ENCODE measurements around the gene UQCRHL. TPM values are rescaled to one million over a fixed set of nuclear protein-coding genes. Genes with fewer than 3 reads are reported as not detected.

The UQCRHL gene
- total and polyA plus RNA-seq, 2 of the 8 experiments (the other 6 are each of a cell fraction or from before 2014, with no cell fraction given): 3.7 to 3.9 TPM

- TF ChIP-seq ATF3 (IDR thresholded peaks at IDR 0.05; ENCODE audit: insufficient read depth, low read depth, low read length) (no peak), SP2 (IDR thresholded peaks at IDR 0.05; ENCODE audit: low read length) (no peak), SIRT6 (IDR thresholded peaks at IDR 0.05; ENCODE audit: low read length) (no peak)
Observed at GRCh38 chr1:15838721-15839120, 31.3 kb upstream of the UQCRHL start (continued).

Data from H1 (cell line).